Activated naive CD4-positive, alpha-beta T cell treated with anti-CD3 and anti-CD28 coated beads, Interleukin-2, amount 10 ng/mL, durations not matched to agents 7 days and 5 days (primary cell): ENCODE measurements around the gene MMRN1.

Experiments used
- CTCF ChIA-PET: fragments of 350-600 bp; sonication (Branson Sonifier 250); formaldehyde crosslinking; loops from one replicate; lab custom pipeline; 2021; ENCODE audit warnings: antibody characterized with exemption; lab: Charles Lee
- DNase-seq: peaks from one replicate; pipeline ENCODE4 v3.0.0-alpha.2; 2020
- H3K27ac Mint-ChIP-seq: one replicate; pipeline ENCODE4 v1.8.0; 2021; ENCODE audit warnings: mild to moderate bottlenecking, moderate library complexity, mixed read lengths
- H3K27me3 Mint-ChIP-seq: one replicate; pipeline ENCODE4 v1.8.0; 2021; ENCODE audit warnings: mild to moderate bottlenecking, mixed read lengths
- H3K36me3 Mint-ChIP-seq: one replicate; pipeline ENCODE4 v1.8.0; 2021; ENCODE audit warnings: mixed read lengths
- H3K4me1 Mint-ChIP-seq: one replicate; pipeline ENCODE4 v1.8.0; 2021; ENCODE audit warnings: mixed read lengths
- H3K4me3 Mint-ChIP-seq: one replicate; pipeline ENCODE4 v1.8.0; 2021; ENCODE audit warnings: mild to moderate bottlenecking, moderate library complexity, mixed read lengths
- H3K9me3 Mint-ChIP-seq: one replicate; pipeline ENCODE4 v1.8.0; 2021; ENCODE audit warnings: mixed read lengths

Gene MMRN1

GRCh38 chr4:89995006-89995405, 100.4 kb downstream of the MMRN1 start:
- CTCF ChIA-PET, result no interaction called here

GRCh38 chr4:89995814-89996213, 101.2 kb downstream of the MMRN1 start:
- H3K27me3 Mint-ChIP-seq, result no peaks in the 10 kb centered on the region
- CTCF ChIA-PET, result no interaction called here
- DNase-seq, result no peak
- H3K27ac Mint-ChIP-seq, result no peak overlapping the region
- no peaks in the 10 kb centered on the region for H3K9me3 Mint-ChIP-seq
- H3K36me3 Mint-ChIP-seq, result no peaks in the 10 kb centered on the region
- H3K4me1 Mint-ChIP-seq, result no peaks in the 10 kb centered on the region
- H3K4me3 Mint-ChIP-seq, result no peak overlapping the region

More at GRCh38 chr4:89995006-89995405, 100.4 kb downstream of the MMRN1 start:
- Mint-ChIP-seq H3K36me3 (no peaks in the 10 kb centered on the region), H3K4me1 (no peaks in the 10 kb centered on the region), H3K4me3 (no peak overlapping the region), H3K27me3 (no peaks in the 10 kb centered on the region), H3K9me3 (no peaks in the 10 kb centered on the region), H3K27ac (no peak overlapping the region)
- DNase-seq, result no peak

GRCh38 chr4:89997171-89997704, 102.6 kb downstream of the MMRN1 start:
- no peaks in the 10 kb centered on the region for H3K27me3 Mint-ChIP-seq
- H3K4me1 Mint-ChIP-seq, result no peaks in the 10 kb centered on the region
- no peaks in the 10 kb centered on the region for H3K9me3 Mint-ChIP-seq
- no peak overlapping the region for H3K4me3 Mint-ChIP-seq
- CTCF ChIA-PET, result no interaction called here
- H3K27ac Mint-ChIP-seq, result no peak overlapping the region
- DNase-seq, result no peak
- no peaks in the 10 kb centered on the region for H3K36me3 Mint-ChIP-seq

- H3K27me3 Mint-ChIP-seq, result no peaks in the 10 kb centered on the region
- no peaks in the 10 kb centered on the region for H3K36me3 Mint-ChIP-seq
- CTCF ChIA-PET, result interaction anchor here (0.7 kb wide), 1 partner anchor 34 kb away, joined by 4 read pairs; no protein-coding TSS in a partner anchor
- no peaks in the 10 kb centered on the region for H3K4me1 Mint-ChIP-seq
- no peaks in the 10 kb centered on the region for H3K9me3 Mint-ChIP-seq
- DNase-seq, result no peak
- H3K4me3 Mint-ChIP-seq, result no peak overlapping the region
- H3K27ac Mint-ChIP-seq, result no peak overlapping the region
These were observed 103.9 kb downstream of the MMRN1 start for GRCh38 chr4:89998469-89999011.

- no peak for DNase-seq
- Mint-ChIP-seq H3K4me3 (no peak overlapping the region), H3K27me3 (no peaks in the 10 kb centered on the region), H3K4me1 (no peaks in the 10 kb centered on the region), H3K36me3 (no peaks in the 10 kb centered on the region), H3K9me3 (no peaks in the 10 kb centered on the region), H3K27ac (no peak overlapping the region)
- CTCF ChIA-PET, result no interaction called here
These were observed 106.4 kb downstream of the MMRN1 start for GRCh38 chr4:90001023-90001422.

- no peaks in the 10 kb centered on the region for H3K36me3 Mint-ChIP-seq
- H3K4me3 Mint-ChIP-seq, result no peak overlapping the region
- CTCF ChIA-PET, result no interaction called here
- no peaks in the 10 kb centered on the region for H3K27me3 Mint-ChIP-seq
- DNase-seq, result no peak
- H3K27ac Mint-ChIP-seq, result no peak overlapping the region
- H3K9me3 Mint-ChIP-seq, result no peaks in the 10 kb centered on the region
- H3K4me1 Mint-ChIP-seq, result no peaks in the 10 kb centered on the region
These were observed 107.9 kb downstream of the MMRN1 start for GRCh38 chr4:90002441-90003062.
